ENCODE measurements around the gene ZBTB42.
A peak's percentile ranks its signal among the peaks of the same experiment; 100 is the strongest.

Gene ZBTB42

GRCh38 chr14:104770072-104770579 is 30.8 kb upstream of the ZBTB42 start:
- no peak for DNase-seq

- DNase-seq = no peak
Observed at GRCh38 chr14:104770851-104771272, 30.0 kb upstream of the ZBTB42 start.

- DNase-seq = no peak
Observed at GRCh38 chr14:104771374-104771773, 29.5 kb upstream of the ZBTB42 start.

- no peak for DNase-seq
Observed at GRCh38 chr14:104771918-104772706, 28.8 kb upstream of the ZBTB42 start.

GRCh38 chr14:104772707-104773504 is 28.0 kb upstream of the ZBTB42 start:
- no peak for DNase-seq

- peak; percentile 19 for DNase-seq
Observed at GRCh38 chr14:104773505-104774452, 27.1 kb upstream of the ZBTB42 start.

GRCh38 chr14:104774453-104775072 is 26.3 kb upstream of the ZBTB42 start:
- no peak for DNase-seq

- no peak for DNase-seq
Observed at GRCh38 chr14:104775073-104775489, 25.8 kb upstream of the ZBTB42 start.

- no peak for DNase-seq
Observed at GRCh38 chr14:104776481-104776880, 24.4 kb upstream of the ZBTB42 start.

GRCh38 chr14:104776961-104777807 is 23.7 kb upstream of the ZBTB42 start:
- DNase-seq = no peak

GRCh38 chr14:104777808-104778249 is 23.1 kb upstream of the ZBTB42 start:
- DNase-seq = no peak

GRCh38 chr14:104778694-104779331 is 22.1 kb upstream of the ZBTB42 start:
- DNase-seq = peak; percentile 67

GRCh38 chr14:104779776-104780512 is 21.0 kb upstream of the ZBTB42 start:
- DNase-seq = no peak

- DNase-seq = no peak
Observed at GRCh38 chr14:104780513-104781030, 20.3 kb upstream of the ZBTB42 start.

GRCh38 chr14:104781271-104782077 is 19.4 kb upstream of the ZBTB42 start:
- no peak for DNase-seq

GRCh38 chr14:104782086-104782807 is 18.7 kb upstream of the ZBTB42 start:
- DNase-seq = no peak

GRCh38 chr14:104782808-104783139 is 18.1 kb upstream of the ZBTB42 start:
- DNase-seq = no peak
